Epithelial cell of esophagus (primary cell): ENCODE measurements around the gene LRCH3.

Experiments used
- DNase-seq: peaks from one replicate; pipeline ENCODE4 v3.0.0; 2010; ENCODE audit warnings: low read depth
- H3K4me3 ChIP-seq: 2 replicates; pipeline ENCODE4 v1.5.1; 2011; ENCODE audit warnings: mild to moderate bottlenecking, low read length, control low read depth
- TF ChIP-seq, protein P1 (sequence below): IDR thresholded peaks from 2 replicates; pipeline ENCODE4 v1.5.1; 2011; ENCODE audit warnings: low read depth, mild to moderate bottlenecking, low read length, control low read depth, inconsistent platforms; ENCODE audit not compliant: insufficient read depth; ENCODE audit errors: missing control alignments

LRCH3 gene

DNA sequence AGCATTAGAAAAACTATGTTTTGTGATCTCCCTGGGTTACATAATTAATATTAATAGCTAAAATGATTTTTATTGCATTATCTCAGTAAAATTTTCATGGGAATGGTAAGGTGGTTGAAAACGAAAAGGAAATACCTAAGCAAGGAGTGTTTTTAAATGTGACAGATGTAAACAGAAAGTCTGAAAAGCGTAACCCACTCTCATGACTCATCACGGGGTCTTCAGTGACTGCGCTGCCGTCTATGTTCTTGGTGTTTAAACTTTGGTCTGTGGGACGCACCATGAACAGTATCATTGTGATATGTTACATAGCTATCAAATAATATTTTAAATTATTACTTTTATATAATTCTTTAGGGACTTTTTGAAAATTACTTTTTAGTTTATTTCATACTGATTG lies 19.8 kb downstream of the LRCH3 start:
- no peak overlapping the region for H3K4me3 ChIP-seq
- DNase-seq, result no peak
- TF ChIP-seq, protein P1, sequence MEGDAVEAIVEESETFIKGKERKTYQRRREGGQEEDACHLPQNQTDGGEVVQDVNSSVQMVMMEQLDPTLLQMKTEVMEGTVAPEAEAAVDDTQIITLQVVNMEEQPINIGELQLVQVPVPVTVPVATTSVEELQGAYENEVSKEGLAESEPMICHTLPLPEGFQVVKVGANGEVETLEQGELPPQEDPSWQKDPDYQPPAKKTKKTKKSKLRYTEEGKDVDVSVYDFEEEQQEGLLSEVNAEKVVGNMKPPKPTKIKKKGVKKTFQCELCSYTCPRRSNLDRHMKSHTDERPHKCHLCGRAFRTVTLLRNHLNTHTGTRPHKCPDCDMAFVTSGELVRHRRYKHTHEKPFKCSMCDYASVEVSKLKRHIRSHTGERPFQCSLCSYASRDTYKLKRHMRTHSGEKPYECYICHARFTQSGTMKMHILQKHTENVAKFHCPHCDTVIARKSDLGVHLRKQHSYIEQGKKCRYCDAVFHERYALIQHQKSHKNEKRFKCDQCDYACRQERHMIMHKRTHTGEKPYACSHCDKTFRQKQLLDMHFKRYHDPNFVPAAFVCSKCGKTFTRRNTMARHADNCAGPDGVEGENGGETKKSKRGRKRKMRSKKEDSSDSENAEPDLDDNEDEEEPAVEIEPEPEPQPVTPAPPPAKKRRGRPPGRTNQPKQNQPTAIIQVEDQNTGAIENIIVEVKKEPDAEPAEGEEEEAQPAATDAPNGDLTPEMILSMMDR, result no peak

DNA sequence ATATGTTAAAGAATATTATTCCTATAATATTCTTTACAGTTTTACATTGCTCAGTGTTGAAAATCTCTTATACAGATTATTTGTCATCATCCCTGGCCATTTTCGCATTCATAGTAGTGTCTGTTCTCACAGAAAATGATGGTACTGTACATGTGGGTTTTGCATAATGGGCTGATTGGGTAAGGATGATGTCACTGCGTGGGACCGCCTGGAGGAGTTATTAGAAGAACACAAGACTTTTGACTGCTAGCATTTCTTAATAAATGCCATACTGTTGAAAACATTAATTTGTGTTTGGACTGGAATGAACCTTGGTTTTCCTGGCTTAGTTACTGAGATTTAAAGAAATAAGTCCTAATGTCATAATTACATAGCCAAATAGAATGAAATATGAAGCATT lies 20.3 kb downstream of the LRCH3 start:
- no peak overlapping the region for H3K4me3 ChIP-seq
- TF ChIP-seq, protein P1, result no peak
- DNase-seq, result peak; percentile 86

DNA sequence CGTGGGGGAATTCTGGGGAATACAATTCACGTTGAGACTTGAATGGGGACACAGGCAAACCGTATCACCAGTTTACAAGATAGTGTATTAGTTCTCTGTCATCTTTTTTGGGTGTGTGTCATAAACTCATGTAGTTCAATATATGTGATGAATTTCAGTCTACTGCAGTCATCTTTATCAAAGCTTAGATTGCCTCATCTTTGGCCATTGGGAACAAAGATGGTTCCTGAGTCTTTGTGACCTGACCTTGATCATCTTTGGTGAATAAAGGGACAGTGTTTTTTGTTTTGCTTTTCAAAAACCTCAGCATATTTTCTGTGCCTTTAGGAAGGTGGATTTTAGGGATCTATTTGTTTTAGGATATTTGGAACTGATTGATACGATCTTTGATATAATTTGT lies 23.3 kb downstream of the LRCH3 start:
- H3K4me3 ChIP-seq, result no peak overlapping the region
- TF ChIP-seq, protein P1, result no peak
- no peak for DNase-seq

DNA sequence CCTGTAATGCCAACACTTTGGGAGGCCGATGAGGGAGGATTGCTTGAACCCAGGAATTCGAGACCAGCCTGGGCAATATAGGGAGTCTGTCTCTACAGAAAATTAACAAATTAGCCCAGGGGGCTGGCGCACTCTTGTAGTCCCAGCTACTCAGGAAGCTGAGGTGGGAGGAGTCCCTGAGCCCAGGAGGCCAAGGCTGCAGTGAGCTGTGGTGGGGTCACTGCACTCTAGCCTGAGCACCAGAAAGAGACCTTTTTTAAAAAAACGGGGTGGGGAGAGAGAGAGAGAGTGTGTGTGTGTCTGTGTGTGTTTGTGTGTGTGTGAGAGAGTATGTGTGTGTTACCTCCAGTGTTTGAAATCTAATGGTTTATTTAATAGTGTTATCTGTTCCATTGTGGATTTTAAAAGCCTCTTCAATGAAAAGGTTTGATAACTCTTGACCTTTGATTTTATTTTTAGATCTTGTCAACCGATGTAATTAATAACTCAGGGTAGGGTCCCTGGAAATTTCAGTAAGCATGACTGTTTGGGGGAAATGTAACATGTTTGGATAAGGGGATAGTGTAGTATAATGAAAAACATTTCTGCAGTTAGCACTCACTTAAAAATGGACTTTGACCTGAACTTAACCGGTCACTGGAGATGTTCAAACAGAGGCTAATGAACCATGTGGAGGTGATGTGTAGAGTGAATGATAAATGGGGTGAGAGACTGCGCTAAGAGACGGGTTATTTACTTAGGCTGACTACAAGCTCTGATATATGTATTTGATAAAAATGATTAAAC lies 29.7 kb downstream of the LRCH3 start:
- TF ChIP-seq, protein P1, result no peak
- no peak overlapping the region for H3K4me3 ChIP-seq
- no peak for DNase-seq

DNA sequence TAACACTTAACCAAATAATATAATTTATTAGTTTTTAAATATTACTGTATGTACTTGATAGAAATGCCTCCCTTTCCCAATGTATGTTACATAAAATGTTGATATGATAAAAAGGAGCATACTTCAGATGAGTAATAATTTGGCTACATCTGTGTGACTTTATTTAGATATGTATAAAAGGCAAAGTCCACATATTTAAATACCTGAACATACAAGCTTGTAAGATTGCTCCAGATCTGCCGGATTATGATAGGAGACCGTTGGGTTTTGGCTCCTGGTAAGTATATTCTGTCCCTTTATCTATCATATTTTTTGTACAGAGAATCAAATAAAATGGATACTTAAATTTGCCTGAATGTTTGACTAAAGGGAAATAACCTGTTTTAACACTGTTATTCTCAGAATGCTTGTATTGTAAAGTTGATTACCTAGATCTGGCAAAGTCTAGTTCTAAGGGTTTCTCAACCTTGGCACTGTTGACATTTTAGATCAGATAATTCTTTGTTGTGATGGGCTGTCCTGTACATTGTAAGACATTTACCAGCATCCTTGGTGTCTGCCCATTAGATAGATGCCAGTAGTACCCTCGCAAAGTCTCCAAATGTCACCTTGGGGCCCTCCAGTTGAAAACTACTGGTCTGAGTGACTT lies 38.5 kb downstream of the LRCH3 start:
- no peak overlapping the region for H3K4me3 ChIP-seq
- TF ChIP-seq, protein P1, result no peak
- DNase-seq, result no peak

DNA sequence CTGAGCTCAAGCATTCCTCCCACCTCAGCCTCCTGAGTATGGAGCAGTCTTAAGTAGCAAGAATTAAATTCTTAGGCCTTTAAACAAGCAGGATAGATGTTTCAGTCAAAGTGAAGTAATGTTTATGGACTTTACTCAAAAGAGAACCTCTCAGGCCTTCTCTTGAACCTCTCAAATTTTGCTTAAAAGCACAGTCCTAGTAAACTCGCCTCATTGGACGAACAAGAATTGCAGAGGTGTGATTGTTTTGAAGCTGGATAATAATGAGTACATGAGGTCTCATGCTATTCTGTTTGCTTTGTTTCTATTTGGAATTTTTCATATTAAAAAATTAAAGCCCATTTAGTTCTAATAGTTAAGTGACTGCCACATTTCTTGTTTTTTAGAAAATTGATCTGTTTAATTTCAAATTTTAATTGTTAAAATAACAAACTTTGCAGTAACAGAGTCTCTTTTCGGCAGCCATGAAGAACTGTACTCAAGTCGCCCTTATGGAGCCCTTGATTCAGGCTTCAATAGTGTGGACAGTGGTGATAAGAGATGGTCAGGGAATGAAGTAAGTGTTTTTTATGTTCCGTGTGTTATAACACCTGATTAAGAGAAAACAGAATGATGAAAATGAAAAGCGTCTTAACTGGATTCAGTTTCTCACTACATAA lies 39.4 kb downstream of the LRCH3 start:
- H3K4me3 ChIP-seq, result no peak overlapping the region
- DNase-seq, result no peak
- TF ChIP-seq, protein P1, result no peak

DNA sequence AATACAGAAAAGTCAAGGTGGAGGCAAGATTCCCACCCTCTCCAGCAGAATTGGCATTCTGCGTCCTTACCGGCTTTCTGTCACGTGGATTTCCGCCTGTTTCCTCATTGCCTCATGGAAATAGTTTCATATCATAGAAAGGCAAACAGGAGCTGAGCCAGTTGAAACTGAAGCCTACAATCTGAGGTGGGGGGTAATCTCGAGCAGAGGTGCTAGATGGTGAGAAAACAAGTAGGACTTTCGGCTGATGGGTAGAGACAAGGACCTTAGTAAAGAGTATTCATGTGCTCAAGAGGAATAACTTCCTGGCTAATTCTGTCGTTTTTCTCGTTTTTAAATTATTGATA lies 39.9 kb downstream of the LRCH3 start:
- TF ChIP-seq, protein P1, result no peak
- no peak for DNase-seq
- H3K4me3 ChIP-seq, result no peak overlapping the region
